Measurements from ENCODE around the gene SEPTIN8.

- TF ChIP-seq CEBPZ (IDR thresholded peaks at IDR 0.05; ENCODE audit: low read depth, low read length) = no peak
- TF ChIP-seq RFX5 (IDR thresholded peaks at IDR 0.05; ENCODE audit: low read depth, low read length) = no peak
These were observed 25.6 kb downstream of the SEPTIN8 start for GRCh38 chr5:132751444-132751843.

Measured in GM12878 (cell line).